Measurements from ENCODE around the gene TENM4.

Gene TENM4

GRCh38 chr11:79287952-79288351 is 152.9 kb downstream of the TENM4 start:
- DNase-seq = no peak

DNA sequence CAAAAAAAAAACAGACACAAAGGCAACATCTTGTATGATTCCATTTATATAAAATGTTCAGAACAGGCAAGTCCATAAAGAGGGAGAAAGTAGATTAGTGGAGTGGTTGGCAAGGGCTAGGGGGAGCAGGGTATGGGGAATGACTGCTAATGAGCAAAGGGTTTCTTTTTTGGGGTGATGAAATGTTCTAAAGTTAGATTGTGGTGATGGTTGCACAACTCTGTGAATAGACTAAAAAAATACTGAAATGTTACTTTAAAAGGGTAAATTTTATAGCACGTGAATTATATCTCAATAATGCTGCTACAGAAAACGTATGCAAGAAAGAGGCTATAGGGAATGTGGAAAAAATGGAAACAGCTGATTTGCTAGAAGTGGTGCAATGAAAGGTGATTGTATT is 155.1 kb downstream of the TENM4 start:
- no peak for DNase-seq

DNA sequence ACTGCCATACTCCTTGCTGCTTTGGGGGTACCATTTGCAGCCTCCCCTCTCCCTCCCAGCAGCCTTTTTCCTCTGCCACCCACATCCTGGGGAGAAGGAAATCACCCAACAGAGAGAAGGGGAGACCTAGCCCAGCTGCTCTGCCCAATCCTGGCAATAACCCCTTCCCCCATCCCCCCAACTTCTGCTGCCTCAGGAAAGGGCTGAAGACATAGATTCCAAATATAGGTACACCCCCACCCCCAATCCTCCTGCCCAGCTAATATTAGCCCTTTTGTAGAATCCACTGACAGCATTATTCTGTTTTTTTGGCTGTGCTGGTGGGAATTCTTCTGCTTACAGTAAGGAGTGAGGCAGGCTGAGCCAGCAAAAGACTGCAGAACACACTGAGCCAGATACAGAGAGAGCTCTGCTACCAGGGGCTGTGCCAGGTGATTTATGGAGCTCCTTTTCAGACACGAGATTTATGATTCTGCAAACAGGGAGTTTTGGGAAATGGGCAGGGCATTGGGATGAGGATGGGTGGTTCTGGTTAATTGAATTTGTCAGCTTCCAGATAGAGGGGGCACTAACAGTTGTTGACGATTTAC is 164.0 kb downstream of the TENM4 start:
- no peak for DNase-seq

- no peak for DNase-seq
Measured at GRCh38 chr11:79274636-79275331, 166.0 kb downstream of the TENM4 start.

DNA sequence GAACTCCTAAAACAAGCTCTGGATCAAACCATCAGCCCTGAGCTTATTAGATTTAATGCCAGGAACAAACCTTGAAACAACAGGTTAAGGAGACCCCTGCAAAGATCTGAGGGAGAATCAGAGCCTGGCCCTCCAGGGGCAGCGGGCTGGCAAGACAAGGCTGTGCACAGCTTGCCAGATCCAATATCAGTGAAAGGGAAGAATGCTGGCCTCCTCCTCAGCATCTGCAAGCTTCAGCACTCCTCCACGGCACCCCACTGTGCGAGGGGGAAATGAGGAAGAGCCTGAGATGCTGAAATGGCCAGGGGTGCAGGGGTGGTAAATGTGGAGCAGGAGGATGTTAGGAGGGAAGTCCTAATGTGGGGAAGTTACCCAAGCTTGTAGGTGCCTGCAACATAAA is 167.0 kb downstream of the TENM4 start:
- DNase-seq = no peak

DNA sequence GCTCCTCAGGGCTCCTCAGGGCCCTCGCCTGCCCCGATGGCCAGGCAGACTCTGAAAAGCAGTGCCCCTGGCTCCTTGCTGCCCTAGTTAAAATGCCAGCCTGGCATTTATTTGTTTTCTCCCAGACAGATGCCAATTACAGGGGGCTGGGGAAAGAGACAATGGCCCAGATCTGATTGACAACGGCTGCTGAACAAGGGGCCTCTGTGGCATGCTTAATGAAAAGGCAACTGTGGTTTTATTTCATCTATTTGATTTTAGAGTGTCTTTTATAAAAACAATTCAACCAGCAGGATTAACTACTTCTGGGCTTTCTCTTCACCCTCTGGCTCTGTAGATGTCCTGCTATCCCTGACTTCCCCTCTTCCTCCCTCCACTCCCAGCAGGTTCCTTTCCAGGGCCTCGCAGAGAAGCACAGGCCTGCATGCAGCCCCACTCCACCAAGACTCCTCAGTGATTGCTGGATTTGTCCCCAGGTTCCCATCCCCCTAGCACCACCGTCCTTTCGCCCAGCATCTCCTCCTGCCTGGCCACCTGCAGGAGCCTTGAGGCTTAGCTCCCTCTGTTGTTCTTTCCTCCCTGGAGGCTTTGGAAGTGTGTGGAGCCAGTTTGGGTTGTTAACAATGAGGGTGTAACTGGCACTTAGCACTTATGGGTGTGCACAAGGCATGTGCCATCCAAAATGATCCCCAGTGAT is 171.1 kb downstream of the TENM4 start:
- DNase-seq = no peak

GRCh38 chr11:79266396-79266795 is 174.4 kb downstream of the TENM4 start:
- no peak for DNase-seq

- DNase-seq = no peak
Measured at GRCh38 chr11:79265756-79266322, 175.0 kb downstream of the TENM4 start.

DNA sequence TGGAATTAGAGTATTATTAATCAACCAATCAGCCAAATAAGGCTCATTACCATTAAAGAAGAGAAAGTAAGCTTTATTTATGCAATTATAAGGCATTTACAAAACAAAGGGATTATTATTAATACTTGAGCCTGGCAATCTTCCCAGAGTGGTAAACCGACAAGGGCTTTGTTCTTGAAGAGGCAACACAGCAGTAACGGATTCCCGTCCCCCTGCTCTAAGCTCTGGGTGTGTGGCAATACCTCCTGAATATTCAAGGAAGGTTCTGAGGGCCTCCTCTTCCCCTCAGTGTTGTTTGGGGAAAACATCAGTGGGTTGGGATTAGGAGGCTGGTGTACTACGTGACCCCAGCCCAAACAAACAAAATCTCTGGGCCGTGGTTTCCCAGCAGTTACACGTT is 176.5 kb downstream of the TENM4 start:
- DNase-seq = no peak

DNA sequence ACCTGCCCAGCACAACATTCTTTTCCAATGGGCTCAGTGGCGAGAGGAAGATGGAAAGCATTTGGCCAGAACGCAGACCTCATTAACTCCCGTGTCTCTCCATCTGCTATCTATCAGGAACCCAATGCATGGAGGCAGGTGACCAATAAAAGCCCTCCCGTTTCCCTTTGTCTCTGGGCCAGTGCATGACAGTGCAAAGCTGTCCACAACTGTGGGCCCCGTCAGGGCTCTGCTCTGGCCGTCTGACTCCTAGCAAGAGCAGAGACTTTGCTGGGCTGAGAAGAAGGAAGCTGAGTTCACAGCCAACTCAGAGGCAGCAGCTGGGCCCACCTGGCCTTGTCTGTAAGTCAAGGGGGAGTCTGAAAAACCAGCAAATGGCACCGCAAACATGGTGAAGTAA is 177.8 kb downstream of the TENM4 start:
- DNase-seq = no peak

DNA sequence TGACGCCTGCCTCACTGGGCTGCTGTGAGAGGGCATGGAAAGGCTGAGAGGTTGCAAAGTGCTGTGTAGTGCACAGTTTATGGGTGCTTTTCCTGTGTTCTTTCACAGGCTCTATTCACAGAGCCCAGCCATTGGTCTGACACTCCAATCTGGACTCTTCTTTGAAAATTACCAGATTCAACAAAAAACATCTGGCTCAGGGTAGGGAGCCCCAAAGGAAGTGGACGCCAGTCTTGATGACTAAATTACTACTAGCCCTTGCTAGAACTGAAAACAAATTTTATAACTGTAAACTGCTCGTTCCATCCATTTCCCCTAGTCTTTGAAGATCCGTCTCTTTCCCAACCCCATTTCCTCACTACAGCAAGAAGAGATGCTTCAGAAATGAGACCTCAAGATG is 178.6 kb downstream of the TENM4 start:
- no peak for DNase-seq

- no peak for DNase-seq
Measured at GRCh38 chr11:79261684-79262083, 179.1 kb downstream of the TENM4 start.

- no peak for DNase-seq
Measured at GRCh38 chr11:79259800-79260199, 181.0 kb downstream of the TENM4 start.

- DNase-seq = no peak
Measured at GRCh38 chr11:79258576-79258975, 182.3 kb downstream of the TENM4 start.

DNA sequence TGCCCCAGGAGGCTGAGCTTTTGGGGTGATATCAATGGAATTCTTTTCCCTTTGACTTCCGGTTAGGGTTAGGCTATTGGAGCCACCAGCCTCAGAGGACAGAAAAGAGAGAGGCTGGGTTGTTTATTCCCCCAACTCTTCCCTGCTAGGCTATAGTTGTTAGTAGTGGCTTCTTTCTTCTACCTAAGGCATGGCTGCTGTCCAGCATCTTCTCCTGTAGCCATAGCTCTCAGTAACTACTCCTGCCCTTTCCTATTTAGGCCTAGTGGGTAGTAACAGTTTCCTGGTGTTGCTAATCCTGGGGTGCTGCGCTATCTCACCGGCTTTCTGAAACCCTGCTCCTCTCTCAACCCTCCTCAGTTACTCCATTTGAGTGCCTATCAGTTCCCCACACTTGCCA is 184.9 kb downstream of the TENM4 start:
- DNase-seq = no peak

DNA sequence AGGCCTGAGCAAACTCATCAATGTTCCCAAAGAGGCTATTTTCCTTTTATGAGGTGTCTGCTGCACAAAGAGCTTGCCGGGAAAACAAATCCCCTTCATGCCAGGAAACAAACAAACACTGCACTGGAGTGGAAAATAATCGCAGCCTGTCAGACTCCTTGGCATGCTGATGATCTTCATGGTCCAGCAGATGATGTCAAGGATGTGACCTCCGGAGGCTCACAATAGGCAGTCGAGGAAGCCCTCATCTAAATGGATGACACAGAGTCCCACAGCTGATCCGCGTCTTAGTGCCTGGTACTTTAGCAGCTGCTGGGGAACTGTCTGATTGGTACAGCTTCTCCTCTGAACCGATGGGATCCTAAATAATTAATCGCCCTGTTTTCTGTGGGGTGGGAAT is 187.6 kb downstream of the TENM4 start:
- no peak for DNase-seq

GRCh38 chr11:79249295-79249993 is 191.4 kb downstream of the TENM4 start:
- DNase-seq = no peak

DNA sequence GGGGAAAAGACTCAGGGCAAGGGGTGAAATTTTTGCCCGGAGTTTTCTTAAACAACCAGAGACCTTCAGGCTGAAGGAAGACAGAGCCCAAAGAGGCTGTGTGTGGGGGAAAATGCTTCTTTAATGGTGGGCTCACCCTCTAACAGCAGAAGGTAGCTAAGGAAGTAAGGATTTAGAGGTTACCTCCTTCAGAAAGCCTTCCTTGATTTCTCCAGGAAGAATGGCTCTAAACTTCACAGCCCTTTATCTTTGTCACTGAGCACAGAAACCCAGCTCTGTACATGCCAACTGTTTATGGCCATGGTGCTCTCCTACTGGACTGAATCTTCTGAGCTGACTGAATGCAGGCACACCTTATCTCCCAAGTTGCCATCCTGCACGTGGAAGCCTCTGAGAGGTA is 196.0 kb downstream of the TENM4 start:
- DNase-seq = no peak

DNA sequence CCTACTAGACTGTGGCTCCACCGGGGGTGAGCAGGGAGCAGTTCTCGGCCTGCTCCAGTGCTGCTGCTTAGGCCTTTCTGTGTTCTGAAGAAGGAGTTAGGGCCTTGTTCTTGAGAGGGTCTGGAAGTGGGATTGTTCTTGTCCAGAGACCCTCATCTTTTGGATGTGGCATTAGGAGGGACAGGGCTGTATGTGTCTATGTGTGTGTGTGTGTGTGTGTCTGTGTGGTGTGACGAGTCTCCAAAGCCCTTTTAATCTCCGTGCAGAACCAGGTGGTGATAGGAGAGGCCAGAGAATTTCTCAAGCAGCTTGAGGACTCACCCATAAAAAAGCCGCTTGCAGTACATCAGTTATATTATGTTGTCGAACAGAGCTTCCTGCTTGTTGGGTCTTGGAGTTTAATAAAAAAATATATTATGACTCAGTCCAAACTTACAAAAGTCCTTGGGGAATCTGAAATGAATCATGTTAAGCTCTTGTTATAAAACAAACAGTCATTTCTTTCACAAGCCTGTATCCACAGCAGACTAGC is 196.5 kb downstream of the TENM4 start:
- DNase-seq = no peak

- no peak for DNase-seq
Measured at GRCh38 chr11:79243422-79244210, 197.2 kb downstream of the TENM4 start.

DNA sequence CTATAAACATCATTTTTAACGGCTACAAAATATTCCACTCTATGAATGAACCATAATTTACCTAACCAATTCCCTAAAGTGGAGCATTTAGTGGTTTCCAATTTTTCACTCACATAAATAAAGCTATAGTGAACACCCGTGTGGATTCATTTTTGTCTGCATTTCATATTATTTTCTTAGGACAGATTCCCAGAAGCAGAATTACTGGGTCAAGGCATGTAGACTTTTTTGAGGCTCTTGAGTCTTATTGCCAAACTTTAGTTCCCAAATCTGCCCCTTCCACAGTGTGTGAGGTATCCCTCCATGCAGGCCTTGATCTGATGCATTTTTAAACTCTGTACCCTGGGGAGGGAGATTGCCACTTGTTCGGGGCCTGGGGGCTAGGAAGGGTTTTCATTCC is 198.2 kb downstream of the TENM4 start:
- no peak for DNase-seq

DNA sequence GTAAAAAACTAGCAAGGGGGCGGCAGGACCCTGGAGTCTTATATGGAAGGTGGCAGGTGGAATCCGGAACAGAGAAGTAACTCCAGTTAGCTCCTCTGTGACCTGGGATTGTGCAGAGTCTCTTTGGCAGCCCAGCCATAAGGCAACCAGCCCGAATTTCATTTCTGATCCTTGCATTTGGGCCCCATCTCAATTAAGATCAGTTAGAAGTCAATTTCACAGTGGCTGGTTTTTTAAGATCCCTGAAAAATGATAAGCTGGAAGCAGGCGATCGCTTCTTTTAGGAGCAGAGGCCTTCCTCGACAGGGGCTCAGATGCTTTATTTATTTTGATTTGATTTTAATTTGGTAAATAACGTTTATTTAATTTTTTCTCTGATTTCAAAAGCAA is 199.0 kb downstream of the TENM4 start:
- no peak for DNase-seq
